Body of pancreas (tissue), 4 donors: ENCODE measurements around the gene KCNJ6.

Source experiments
- CTCF ChIP-seq, 7 experiments: fragments of 450-650 bp in 4 of 7; fragments of 200-600 bp in 3 of 7; sonication (generic) in 3 of 7; IDR thresholded peaks; one replicate each; pipeline ENCODE4 v1.5.1; 2016 to 2019; ENCODE audit warnings: antibody characterized with exemption in 7 of 7
- POLR2A ChIP-seq, 3 donors: fragments of 450-650 bp; IDR thresholded peaks; one replicate each; pipeline ENCODE4 v1.6.1; 2016; ENCODE audit warnings: antibody characterized with exemption in 3 of 3, mild to moderate bottlenecking in 2 of 3

- TF ChIP-seq CTCF (IDR thresholded peaks at IDR 0.05) (no peak), POLR2A (IDR thresholded peaks at IDR 0.05) (no peak)
Observed at GRCh38 chr21:37796011-37796410, 120.2 kb downstream of the KCNJ6 start.
